ENCODE data around the gene CUL7. TPM values are rescaled to one million over a fixed set of nuclear protein-coding genes. Genes with fewer than 3 reads are reported as not detected.
A peak's percentile ranks its signal among the peaks of the same experiment; 100 is the strongest.

The CUL7 gene
- total RNA-seq (2013; cell fraction: nucleolus; rRNA removed): 38.0 and 44.3 TPM in 2 replicates
- 10.6 and 10.8 TPM in 2 replicates for total RNA-seq (2014; rRNA removed)
- total RNA-seq (2014; rRNA removed; fragmentation: Illumina TruSeq; extraction: Trizol): 6.0 TPM in 2 replicates
- total RNA-seq (2021): 15.6 and 15.8 TPM in 2 replicates
- 8.7 TPM for polyA plus RNA-seq (2011; ENCODE audit: low read depth)
- polyA plus RNA-seq (2011; rRNA removed): 9.2 and 18.4 TPM in 2 replicates
- polyA plus RNA-seq (2011; cell fraction: cytosol; rRNA removed): 22.5 and 25.4 TPM in 2 replicates
- polyA plus RNA-seq (2011; cell fraction: nucleus; rRNA removed): 91.6 and 101 TPM in 2 replicates
- 17.9 and 22.8 TPM in 2 replicates for polyA plus RNA-seq (2012)
- 4.6 and 7.3 TPM in 2 replicates for polyA plus RNA-seq (2014; fragmentation: Illumina TruSeq; extraction: Trizol)
- polyA plus RNA-seq (2014; fragmentation: Nextera tagmentation; extraction: Ambion mirVana): 1 to 10 TPM in 1 of 2 experiments, under 1 TPM in 1; 0.66 to 1.1 TPM
- 12.8 and 14.1 TPM in 2 replicates for polyA plus RNA-seq (2014; rRNA removed)
- polyA plus RNA-seq (2016; fragmentation: Nextera tagmentation; extraction: Ambion mirVana): 10 to 100 TPM; 11.0 to 11.1 TPM
- polyA minus RNA-seq (2011; rRNA and poly(A)+ RNA removed): 24.1 and 34.4 TPM in 2 replicates
- polyA minus RNA-seq (2011; cell fraction: cytosol; rRNA and poly(A)+ RNA removed): 9.5 and 11.5 TPM in 2 replicates
- polyA minus RNA-seq (2011; cell fraction: nucleus; rRNA and poly(A)+ RNA removed): 20.7 and 29.7 TPM in 2 replicates
- Bru-seq, nascent RNA: percentile 71 among the genes with signal in this experiment
- percentile 82 among the genes with signal in this experiment for BruChase-seq, experiment 1, labeled RNA remaining after a 6-hour chase
- percentile 78 among the genes with signal in this experiment for BruChase-seq, experiment 2, labeled RNA remaining after a 2-hour chase
- long read RNA-seq, experiment 1, partial matches to known transcripts: 2 of 3 reads
- long read RNA-seq, experiment 1, other reads (novel, unspliced or antisense): 1 of 3 reads
- long read RNA-seq, experiment 2, partial matches to known transcripts: 1 of 1 reads
- long read RNA-seq, experiment 2, other reads (novel, unspliced or antisense): 0 of 1 reads

DNA sequence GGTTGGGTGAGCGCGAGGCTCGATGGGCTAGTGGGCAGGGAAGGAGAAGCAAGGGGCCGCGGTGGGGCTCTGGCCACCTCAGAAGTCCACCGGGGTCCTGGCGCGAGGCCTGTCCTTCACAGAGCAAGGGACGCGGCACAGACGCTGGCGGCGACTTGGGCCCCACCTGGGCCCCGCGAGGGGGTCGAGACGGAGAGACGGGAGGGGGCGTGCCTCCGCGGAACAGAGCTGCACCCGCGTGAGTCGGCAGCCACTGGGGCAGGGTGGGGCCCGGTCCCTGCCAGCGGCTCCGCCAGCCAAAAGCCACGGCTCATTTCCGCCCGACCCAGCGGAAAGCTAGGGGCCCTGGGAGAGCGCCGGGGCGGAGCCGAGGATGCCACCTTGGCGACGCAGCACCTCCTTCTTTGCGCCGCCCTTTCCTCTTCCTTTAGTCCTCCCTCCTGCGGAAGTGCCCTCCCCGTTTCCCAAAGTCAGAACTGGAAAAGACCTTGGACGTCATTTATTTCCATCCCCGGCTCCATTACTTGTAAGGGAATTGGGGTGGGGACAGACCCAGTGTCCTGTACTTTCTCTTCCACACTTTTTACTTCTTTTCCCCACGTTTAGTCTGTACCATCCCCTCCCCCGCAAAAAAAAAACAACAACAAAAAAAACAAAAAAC lies at the start of gene CUL7:
TSS of gene CUL7 (minus strand) at position 307 of the 661 bp plus-strand sequence. CDS start 1,063 bp downstream, outside the sequence.
- ChIA-PET SMC1A (ENCODE audit: uncharacterized antibody, unreplicated experiment) (interaction anchor here (0.7 to 1.5 kb wide), 7 partner anchors 32 to 174 kb away, joined by 3 to 5 read pairs (median 4); partner anchors contain the start of genes KLHDC3, MEA1, PEX6 and RPL7L1), RAD21 (ENCODE audit: unreplicated experiment) (interaction anchor here (0.6 to 1.9 kb wide), 3 partner anchors 40 to 124 kb away, joined by 3 to 5 read pairs (median 4); partner anchors contain the start of genes CNPY3, KLHDC3 and MEA1), POLR2A (interaction anchor here (0.6 to 2.9 kb wide), 14 partner anchors 16 to 1166 kb away, joined by 3 to 22 read pairs (median 4); partner anchors contain the start of genes CNPY3, KLHDC3, MEA1 and PPP2R5D), CTCF (interaction anchor here (0.5 to 1.7 kb wide), 8 partner anchors 16 to 125 kb away, joined by 3 to 5 read pairs (median 3); no protein-coding TSS in a partner anchor)
- peaks cover 30% of the 10 kb centered on the region for H3K79me2 ChIP-seq (ENCODE audit: control insufficient read depth, insufficient read depth, low read length)
- ATAC-seq (peak; percentile 100), FAIRE-seq (peak; percentile 93), DNase-seq (ENCODE audit: low read depth, low spot score) (peak; percentile 73)
- peak within 1 kb of the TSS; percentile 91 for H3K4me3 ChIP-seq
- in situ Hi-C loops (cut with MboI): no loop called here
- peaks cover 14% of the 10 kb centered on the region for H3K4me1 ChIP-seq (ENCODE audit: control insufficient read depth, insufficient read depth, low read length)
- H3K27ac ChIP-seq (ENCODE audit: control insufficient read depth, insufficient read depth): peak within 1 kb of the TSS; percentile 93
- intact Hi-C loops (cut with micrococcal nuclease; ENCODE audit: unreplicated experiment): no loop called here
- peak within 1 kb of the TSS; percentile 98 for H3K9ac ChIP-seq (ENCODE audit: control insufficient read depth, insufficient read depth, low read length)
- peak within 1 kb of the TSS; percentile 89 for H2AFZ ChIP-seq (ENCODE audit: control insufficient read depth, low read depth, low read length)
- under 1% methylated on average over 43 of the region's 45 CpGs for WGBS (ENCODE audit: insufficient coverage, insufficient replicate concordance, low lambda C conversion rate, missing lambda C conversion rate)
- H4K20me1 ChIP-seq (ENCODE audit: control insufficient read depth, insufficient read depth): no peaks in the 10 kb centered on the region
- no TSS peak for BruUV-seq (replicated peaks)
- no peaks in the 10 kb centered on the region for H3K27me3 ChIP-seq (replicated peaks in 1 of 2; ENCODE audit: control insufficient read depth in 2 of 2, insufficient read depth in 2 of 2, low read length in 1 of 2)
- H3K36me3 ChIP-seq (ENCODE audit: control insufficient read depth in 2 of 2, insufficient read depth in 2 of 2, low read length in 1 of 2): peaks cover 6 to 20% of the 10 kb centered on the region in 2 experiments
- no peaks in the 10 kb centered on the region for H3K9me3 ChIP-seq (replicated peaks; ENCODE audit: control insufficient read depth, insufficient read depth, low read length)
- peak within 1 kb of the TSS; percentile 93 for H3K4me2 ChIP-seq (ENCODE audit: control insufficient read depth, insufficient read depth)
- TF ChIP-seq RELA (IDR thresholded peaks at IDR 0.05; ENCODE audit: borderline replicate concordance, partially characterized antibody) (no peak), IKZF1 (conservative IDR thresholded peaks at IDR 0.05) (peak; percentile 93), KLF5 (IDR thresholded peaks at IDR 0.05; ENCODE audit: partially characterized antibody) (no peak), JUNB (IDR thresholded peaks at IDR 0.05) (no peak), SMARCA5 (IDR thresholded peaks at IDR 0.05) (no peak), MYB (IDR thresholded peaks at IDR 0.05; ENCODE audit: borderline replicate concordance, low read depth, low read length) (no peak), RUNX3 (IDR thresholded peaks at IDR 0.05; ENCODE audit: low read length) (peak; percentile 64), NFYA (IDR thresholded peaks at IDR 0.05; ENCODE audit: borderline replicate concordance, low read depth, low read length) (no peak)
- TF ChIP-seq, protein P1, sequence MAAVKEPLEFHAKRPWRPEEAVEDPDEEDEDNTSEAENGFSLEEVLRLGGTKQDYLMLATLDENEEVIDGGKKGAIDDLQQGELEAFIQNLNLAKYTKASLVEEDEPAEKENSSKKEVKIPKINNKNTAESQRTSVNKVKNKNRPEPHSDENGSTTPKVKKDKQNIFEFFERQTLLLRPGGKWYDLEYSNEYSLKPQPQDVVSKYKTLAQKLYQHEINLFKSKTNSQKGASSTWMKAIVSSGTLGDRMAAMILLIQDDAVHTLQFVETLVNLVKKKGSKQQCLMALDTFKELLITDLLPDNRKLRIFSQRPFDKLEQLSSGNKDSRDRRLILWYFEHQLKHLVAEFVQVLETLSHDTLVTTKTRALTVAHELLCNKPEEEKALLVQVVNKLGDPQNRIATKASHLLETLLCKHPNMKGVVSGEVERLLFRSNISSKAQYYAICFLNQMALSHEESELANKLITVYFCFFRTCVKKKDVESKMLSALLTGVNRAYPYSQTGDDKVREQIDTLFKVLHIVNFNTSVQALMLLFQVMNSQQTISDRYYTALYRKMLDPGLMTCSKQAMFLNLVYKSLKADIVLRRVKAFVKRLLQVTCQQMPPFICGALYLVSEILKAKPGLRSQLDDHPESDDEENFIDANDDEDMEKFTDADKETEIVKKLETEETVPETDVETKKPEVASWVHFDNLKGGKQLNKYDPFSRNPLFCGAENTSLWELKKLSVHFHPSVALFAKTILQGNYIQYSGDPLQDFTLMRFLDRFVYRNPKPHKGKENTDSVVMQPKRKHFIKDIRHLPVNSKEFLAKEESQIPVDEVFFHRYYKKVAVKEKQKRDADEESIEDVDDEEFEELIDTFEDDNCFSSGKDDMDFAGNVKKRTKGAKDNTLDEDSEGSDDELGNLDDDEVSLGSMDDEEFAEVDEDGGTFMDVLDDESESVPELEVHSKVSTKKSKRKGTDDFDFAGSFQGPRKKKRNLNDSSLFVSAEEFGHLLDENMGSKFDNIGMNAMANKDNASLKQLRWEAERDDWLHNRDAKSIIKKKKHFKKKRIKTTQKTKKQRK (IDR thresholded peaks at IDR 0.05; ENCODE audit: low read depth, low read length): no peak
- TF ChIP-seq, protein P2, sequence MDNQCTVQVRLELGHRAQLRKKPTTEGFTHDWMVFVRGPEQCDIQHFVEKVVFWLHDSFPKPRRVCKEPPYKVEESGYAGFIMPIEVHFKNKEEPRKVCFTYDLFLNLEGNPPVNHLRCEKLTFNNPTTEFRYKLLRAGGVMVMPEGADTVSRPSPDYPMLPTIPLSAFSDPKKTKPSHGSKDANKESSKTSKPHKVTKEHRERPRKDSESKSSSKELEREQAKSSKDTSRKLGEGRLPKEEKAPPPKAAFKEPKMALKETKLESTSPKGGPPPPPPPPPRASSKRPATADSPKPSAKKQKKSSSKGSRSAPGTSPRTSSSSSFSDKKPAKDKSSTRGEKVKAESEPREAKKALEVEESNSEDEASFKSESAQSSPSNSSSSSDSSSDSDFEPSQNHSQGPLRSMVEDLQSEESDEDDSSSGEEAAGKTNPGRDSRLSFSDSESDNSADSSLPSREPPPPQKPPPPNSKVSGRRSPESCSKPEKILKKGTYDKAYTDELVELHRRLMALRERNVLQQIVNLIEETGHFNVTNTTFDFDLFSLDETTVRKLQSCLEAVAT (IDR thresholded peaks at IDR 0.05): no peak; the same call in 1 of the 2 replicates
- TF ChIP-seq, protein P3, sequence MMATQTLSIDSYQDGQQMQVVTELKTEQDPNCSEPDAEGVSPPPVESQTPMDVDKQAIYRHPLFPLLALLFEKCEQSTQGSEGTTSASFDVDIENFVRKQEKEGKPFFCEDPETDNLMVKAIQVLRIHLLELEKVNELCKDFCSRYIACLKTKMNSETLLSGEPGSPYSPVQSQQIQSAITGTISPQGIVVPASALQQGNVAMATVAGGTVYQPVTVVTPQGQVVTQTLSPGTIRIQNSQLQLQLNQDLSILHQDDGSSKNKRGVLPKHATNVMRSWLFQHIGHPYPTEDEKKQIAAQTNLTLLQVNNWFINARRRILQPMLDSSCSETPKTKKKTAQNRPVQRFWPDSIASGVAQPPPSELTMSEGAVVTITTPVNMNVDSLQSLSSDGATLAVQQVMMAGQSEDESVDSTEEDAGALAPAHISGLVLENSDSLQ (IDR thresholded peaks at IDR 0.05): 0 out of 2 replicates have a peak, but pooled peaks have one; percentile 9

All from GM12878 (cell line).